GM12872 (cell line): ENCODE data around the gene IL4R.

Experiments used
- CTCF ChIP-seq: IDR thresholded peaks from 3 replicates; pipeline ENCODE4 v1.5.1; 2011; ENCODE audit warnings: low read depth, mild to moderate bottlenecking, low read length, moderate library complexity; ENCODE audit not compliant: insufficient read depth

IL4R gene

GRCh38 chr16:27392671-27393070 is 78.9 kb downstream of the IL4R start:
- TF ChIP-seq CTCF, result no peak

- no peak for TF ChIP-seq CTCF
Observed at GRCh38 chr16:27394516-27394915, 80.7 kb downstream of the IL4R start.

GRCh38 chr16:27398894-27399853 is 85.4 kb downstream of the IL4R start:
- TF ChIP-seq CTCF, result no peak

- no peak for TF ChIP-seq CTCF
Observed at GRCh38 chr16:27399969-27400368, 86.2 kb downstream of the IL4R start.

GRCh38 chr16:27400751-27401620 is 87.2 kb downstream of the IL4R start:
- no peak for TF ChIP-seq CTCF

- TF ChIP-seq CTCF, result no peak
Observed at GRCh38 chr16:27401768-27402568, 88.2 kb downstream of the IL4R start, which contains the start of gene IL21R. Gene IL21R (plus strand): TSS chr16:27402174. CDS start chr16:27430072, 27,898 bp downstream.

GRCh38 chr16:27402569-27402963 is 88.8 kb downstream of the IL4R start:
- TF ChIP-seq CTCF, result no peak
